H1 (cell line): Measurements from ENCODE around the gene PTMS. TPM values are rescaled to one million over a fixed set of nuclear protein-coding genes. Genes with fewer than 3 reads are reported as not detected.

Experiments used
- CTCF ChIA-PET: fragments of 300-600 bp; sonication (Branson Sonifier 250); formaldehyde crosslinking; loops from one replicate; lab custom pipeline; 2021; ENCODE audit not compliant: partially characterized antibody; lab: Charles Lee
- POLR2A ChIA-PET: fragments of 300-600 bp; sonication (Branson Sonifier 250); formaldehyde crosslinking; loops from one replicate; lab custom pipeline; 2021; ENCODE audit warnings: inconsistent platforms; ENCODE audit not compliant: partially characterized antibody; lab: Charles Lee
- DNase-seq, 2 experiments: peaks; one replicate each; pipeline versions ENCODE4 v3.0.0 to v3.0.0-alpha.2; 2010 to 2022; ENCODE audit warnings: low spot score in 2 of 2, low read depth in 1 of 2, mixed read lengths in 1 of 2
- FAIRE-seq: peaks from 2 replicates; lab custom pipeline; 2011; peaks lifted over from hg19 to GRCh38; lab: Jason Lieb, UNC
- H2AFZ ChIP-seq: 2 replicates; pipeline ENCODE4 v1.8.1; 2012; ENCODE audit warnings: low read length, inconsistent platforms
- H2AK5ac ChIP-seq: 2 replicates; pipeline ENCODE4 v1.6.1; 2013; ENCODE audit warnings: low read depth, low read length
- H2BK120ac ChIP-seq: replicated peaks from 2 replicates; pipeline ENCODE3; 2013; ENCODE audit warnings: low read depth, low read length, inconsistent platforms
- H2BK12ac ChIP-seq: 2 replicates; pipeline ENCODE4 v1.6.1; 2013; ENCODE audit warnings: low read depth, low read length
- H2BK15ac ChIP-seq: 2 replicates; pipeline ENCODE4 v1.6.1; 2013; ENCODE audit warnings: low read length
- H2BK20ac ChIP-seq: 2 replicates; pipeline ENCODE4 v1.6.1; 2013; ENCODE audit warnings: low read length
- H2BK5ac ChIP-seq: 2 replicates; pipeline ENCODE4 v1.6.1; 2013; ENCODE audit warnings: low read depth, low read length
- H3K14ac ChIP-seq: 2 replicates; pipeline ENCODE4 v1.6.1; 2013; ENCODE audit warnings: inconsistent platforms; ENCODE audit not compliant: insufficient read length
- H3K18ac ChIP-seq: 2 replicates; pipeline ENCODE4 v1.6.1; 2013; ENCODE audit warnings: low read length; ENCODE audit errors: extremely low read depth
- H3K23ac ChIP-seq: 2 replicates; pipeline ENCODE4 v1.6.1; 2013; ENCODE audit warnings: inconsistent platforms; ENCODE audit not compliant: insufficient read length
- H3K23me2 ChIP-seq: 2 replicates; pipeline ENCODE4 v1.6.1; 2013; ENCODE audit warnings: low read depth, low read length
- H3K27ac ChIP-seq: 2 replicates; pipeline ENCODE4 v1.6.1; 2011; ENCODE audit warnings: low read depth, low read length, inconsistent platforms
- H3K27me3 ChIP-seq, 4 experiments: replicated peaks in 1 of 4; 1 replicate in 1 of 4; 2 replicates in 3 of 4; pipeline versions ENCODE4 v1.6.1 to v1.8.1; 2011 to 2013; ENCODE audit warnings: low read length in 3 of 4, mild to moderate bottlenecking in 3 of 4, inconsistent platforms in 2 of 4, mixed read lengths in 2 of 4, moderate library complexity in 1 of 4; ENCODE audit not compliant: control insufficient read depth in 3 of 4, insufficient read depth in 3 of 4; ENCODE audit errors: extremely low read depth in 1 of 4
- H3K36me3 ChIP-seq, 4 experiments: 2 replicates each; pipeline versions ENCODE4 v1.6.1 to v1.8.1; 2011 to 2013; ENCODE audit warnings: mild to moderate bottlenecking in 4 of 4, low read length in 3 of 4, moderate library complexity in 2 of 4, control low read depth in 1 of 4, inconsistent platforms in 1 of 4; ENCODE audit not compliant: insufficient read depth in 4 of 4, control insufficient read depth in 2 of 4
- H3K4ac ChIP-seq: replicated peaks from 2 replicates; pipeline ENCODE3; 2013; ENCODE audit warnings: low read length, low read depth, mixed read lengths, inconsistent platforms; ENCODE audit not compliant: insufficient read length
- H3K4me1 ChIP-seq, 4 experiments: replicated peaks in 1 of 4; 1 replicate in 1 of 4; 2 replicates in 3 of 4; pipeline versions ENCODE4 v1.6.1 to v1.8.1; 2011 to 2013; ENCODE audit warnings: low read length in 3 of 4, inconsistent platforms in 2 of 4, mixed read lengths in 1 of 4; ENCODE audit not compliant: insufficient read depth in 4 of 4, control insufficient read depth in 3 of 4
- H3K4me2 ChIP-seq, 2 experiments: 2 replicates each; pipeline versions ENCODE4 v1.6.1 to v1.8.1; 2011 to 2013; ENCODE audit warnings: low read depth in 2 of 2, low read length in 2 of 2, control low read depth in 1 of 2, inconsistent platforms in 1 of 2, mild to moderate bottlenecking in 1 of 2; ENCODE audit not compliant: insufficient read depth in 1 of 2
- H3K4me3 ChIP-seq, 4 experiments: fragments of 200-600, 300-600 bp in 1 of 4; sonication (generic), shearing (Covaris generic), sonication (Bioruptor Twin) in 1 of 4; 2 replicates each; pipeline versions ENCODE4 v1.5.1 to v1.8.1; 2011 to 2016; ENCODE audit warnings: low read length in 4 of 4, low read depth in 3 of 4, control low read depth in 2 of 4, inconsistent platforms in 2 of 4, mild to moderate bottlenecking in 2 of 4, mixed read lengths in 1 of 4, moderate library complexity in 1 of 4; ENCODE audit not compliant: insufficient read depth in 2 of 4; ENCODE audit errors: extremely low read depth in 1 of 4
- H3K56ac ChIP-seq: replicated peaks from 2 replicates; pipeline ENCODE3; 2013; ENCODE audit warnings: low read depth, mild to moderate bottlenecking, mixed read lengths, low read length, inconsistent platforms; ENCODE audit not compliant: insufficient read length
- H3K79me1 ChIP-seq: 2 replicates; pipeline ENCODE4 v1.6.1; 2013; ENCODE audit warnings: low read depth, low read length, control low read depth
- H3K79me2 ChIP-seq, 2 experiments: 2 replicates each; pipeline versions ENCODE4 v1.6.1 to v1.8.1; 2012 to 2013; ENCODE audit warnings: low read length in 2 of 2, mild to moderate bottlenecking in 2 of 2, inconsistent platforms in 1 of 2; ENCODE audit not compliant: insufficient read depth in 2 of 2, control insufficient read depth in 1 of 2
- H3K9ac ChIP-seq, 4 experiments: replicated peaks in 1 of 4; 1 replicate in 1 of 4; 2 replicates in 3 of 4; pipeline versions ENCODE4 v1.6.1 to v1.8.1; 2011 to 2013; ENCODE audit warnings: low read depth in 3 of 4, low read length in 3 of 4, control low read depth in 2 of 4, mild to moderate bottlenecking in 2 of 4, moderate library complexity in 2 of 4, inconsistent platforms in 1 of 4; ENCODE audit errors: extremely low read depth in 1 of 4
- H3K9me3 ChIP-seq, 2 experiments: 2 replicates each; pipeline versions ENCODE4 v1.6.1 to v1.8.1; 2012 to 2013; ENCODE audit warnings: mild to moderate bottlenecking in 2 of 2, moderate library complexity in 2 of 2, control low read depth in 1 of 2, inconsistent platforms in 1 of 2, low read depth in 1 of 2, low read length in 1 of 2, mixed read lengths in 1 of 2; ENCODE audit not compliant: insufficient read depth in 2 of 2
- H4K20me1 ChIP-seq, 2 experiments: replicated peaks in 1 of 2; 2 replicates each; pipeline versions ENCODE3 to v1.8.1; 2011 to 2013; ENCODE audit warnings: inconsistent platforms in 2 of 2, low read length in 2 of 2, mild to moderate bottlenecking in 1 of 2; ENCODE audit not compliant: insufficient read depth in 2 of 2, control insufficient read depth in 1 of 2
- H4K5ac ChIP-seq: 2 replicates; pipeline ENCODE4 v1.6.1; 2013; ENCODE audit warnings: low read length, low read depth, mixed read lengths, inconsistent platforms; ENCODE audit not compliant: insufficient read length
- H4K8ac ChIP-seq: 2 replicates; pipeline ENCODE4 v1.8.0; 2013; ENCODE audit warnings: mild to moderate bottlenecking, moderate library complexity, low read length, inconsistent platforms; ENCODE audit not compliant: insufficient read depth; ENCODE audit errors: extremely low read depth
- H4K91ac ChIP-seq: replicated peaks from 2 replicates; pipeline ENCODE3; 2013; ENCODE audit warnings: low read length, mixed read lengths, inconsistent platforms; ENCODE audit not compliant: insufficient read length
- ASH2L ChIP-seq: fragments of 200-600, 300-600 bp; sonication (generic); IDR thresholded peaks from one replicate; pipeline ENCODE4 v1.7.1; 2017; ENCODE audit warnings: low read length
- BACH1 ChIP-seq: IDR thresholded peaks from 2 replicates; pipeline ENCODE4 v1.6.1; 2012; ENCODE audit warnings: low read length, improper control_type of control experiment
- EP300 ChIP-seq, 2 experiments: IDR thresholded peaks; 1 replicate in 1 of 2; 2 replicates in 1 of 2; pipeline ENCODE4 v1.6.1; 2011 to 2012; ENCODE audit warnings: low read depth in 2 of 2, low read length in 2 of 2, mild to moderate bottlenecking in 2 of 2, borderline replicate concordance in 1 of 2, inconsistent platforms in 1 of 2, moderate library complexity in 1 of 2
- RXRA ChIP-seq: IDR thresholded peaks from 2 replicates; pipeline ENCODE4 v1.6.1; 2011; ENCODE audit warnings: low read depth, mild to moderate bottlenecking, low read length, moderate library complexity; ENCODE audit not compliant: insufficient read depth
- SRF ChIP-seq: IDR thresholded peaks from 2 replicates; pipeline ENCODE4 v1.6.1; 2011; ENCODE audit warnings: mild to moderate bottlenecking, low read depth, low read length, moderate library complexity
- WGBS, 2 experiments: shearing (Covaris generic) in 1 of 2; methylation state at CpG; one replicate each; pipeline versions ENCODE4 v1.1.6 to v1.1.7; 2013 to 2015; ENCODE audit warnings: low lambda C conversion rate in 2 of 2, mixed read lengths in 2 of 2, inconsistent platforms in 1 of 2, low coverage in 1 of 2, missing lambda C conversion rate in 1 of 2; ENCODE audit not compliant: insufficient replicate concordance in 2 of 2, insufficient coverage in 1 of 2, insufficient read length in 1 of 2; ENCODE audit errors: extremely low coverage in 1 of 2, missing lambda C conversion rate in 1 of 2; 5-methylcytosine and 5-hydroxymethylcytosine counted together
- polyA plus RNA-seq, 7 experiments: library from polyadenylated mRNA; depleted of rRNA in 3 of 7; stranded (reverse) in 5 of 7; unstranded in 2 of 7; fragments of >200 nt in 5 of 7; fragments of 200-250 nt in 2 of 7; gene quantifications; 1 replicate in 5 of 7; 2 replicates in 1 of 7; 4 replicates in 1 of 7; pipeline versions ENCODE4 v1.2.1 to v1.2.3, GENCODE V29; 2011 to 2013; ENCODE audit warnings: missing spikeins in 2 of 7, mixed read lengths in 2 of 7
- total RNA-seq: library from RNA; stranded (reverse); fragmentation: NEBNext Ultra II Directional; extraction: Animal tissue kit (Norgen Biotek cat#: 25700); gene quantifications from 2 replicates; pipeline ENCODE4 v1.2.1, GENCODE V29; 2021

PTMS gene
- total and polyA plus RNA-seq, 2 of the 8 experiments (the other 6 are each of a cell fraction or from before 2014, with no cell fraction given) = 444 to 553 TPM

GRCh38 chr12:6742834-6743233 is 23.3 kb upstream of the PTMS start:
- FAIRE-seq = no peak
- 89% methylated on average over 3 of the region's 3 CpGs; no CpG with 5 or more reads in 1 of the 2 experiments for WGBS, 2 experiments
- POLR2A ChIA-PET = interaction anchor here (0.9 to 1.6 kb wide), 4 partner anchors 9 to 130 kb away, joined by 3 to 10 read pairs (median 4); partner anchors contain the start of genes CDCA3, MLF2 and USP5

More at GRCh38 chr12:6742834-6743233, 23.3 kb upstream of the PTMS start:
- TF ChIP-seq SRF (no peak), ASH2L (no peak), EP300 (IDR thresholded peaks at IDR 0.05; ENCODE audit: borderline replicate concordance in 1 of 2, low read depth in 2 of 2, low read length in 2 of 2) (no peak), RXRA (no peak), BACH1 (no peak)
- Histone ChIP-seq H4K91ac (no peak overlapping the region), H2AFZ (no peak overlapping the region), H3K27ac (no peak overlapping the region), H3K9me3 (no peaks in the 10 kb centered on the region), H3K4ac (no peak overlapping the region), H2BK15ac (no peak overlapping the region), H4K20me1 (peaks cover 2 to 4% of the 10 kb centered on the region in 2 experiments), H3K14ac (no peak overlapping the region), H3K56ac (no peak overlapping the region), H3K4me1 (no peaks in the 10 kb centered on the region), H4K8ac (no peak overlapping the region), H3K23me2 (no peaks in the 10 kb centered on the region), H2BK5ac (no peak overlapping the region), H2AK5ac (no peak overlapping the region), H2BK12ac (no peak overlapping the region), H3K23ac (no peak overlapping the region), H2BK20ac (no peak overlapping the region), H4K5ac (no peak overlapping the region), H3K79me1 (no peaks in the 10 kb centered on the region), H3K18ac (no peak overlapping the region), H3K27me3 (no peaks in the 10 kb centered on the region), H3K36me3 (peaks cover 4 to 22% (median 12%) of the 10 kb centered on the region in 4 experiments), H3K79me2 (no peaks in the 10 kb centered on the region), H3K4me2 (no peak overlapping the region), H2BK120ac (no peak overlapping the region), H3K4me3 (no peak overlapping the region), H3K9ac (no peak overlapping the region)
- CTCF ChIA-PET = interaction anchor here (0.6 to 1.9 kb wide), 2 partner anchors 81 to 132 kb away, joined by 3 to 5 read pairs; no protein-coding TSS in a partner anchor
- no peak for DNase-seq
